ENCODE results near the gene SCNM1.
A peak's percentile ranks its signal among the peaks of the same experiment; 100 is the strongest.

The SCNM1 gene

DNA sequence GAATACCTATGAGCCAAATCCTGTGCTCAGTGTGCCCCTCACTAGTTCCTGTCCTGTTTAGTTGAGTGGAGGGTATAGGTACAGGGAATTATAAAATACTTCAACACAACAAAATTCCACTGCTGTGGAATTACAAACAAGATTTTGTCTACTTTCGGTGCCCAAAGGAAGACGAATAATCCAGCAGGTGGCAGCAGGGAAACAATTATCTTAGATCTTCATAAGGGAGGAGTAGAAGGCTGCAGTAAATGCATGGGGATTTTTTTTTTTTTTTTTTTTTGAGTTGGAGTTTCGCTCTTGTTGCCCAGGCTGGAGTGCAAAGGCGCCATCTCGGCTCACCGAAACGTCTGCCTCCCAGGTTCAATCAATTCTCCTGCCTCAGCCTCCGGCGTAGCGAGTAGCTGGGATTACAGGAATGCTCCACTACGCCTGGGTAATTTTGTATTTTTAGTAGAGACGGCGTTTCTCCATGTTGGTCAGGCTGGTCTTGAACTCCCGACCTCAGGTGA, 30.4 kb downstream of the SCNM1 start (continued):
- TF ChIP-seq ZNF660 (tag by site-specific recombination; IDR thresholded peaks at IDR 0.05) (peak; percentile 82; the same call in 1 of the 2 replicates), KLF10 (tag by site-specific recombination; IDR thresholded peaks at IDR 0.05) (0 out of 2 replicates have a peak, but pooled peaks have one; percentile 35), ZFHX2 (tag by site-specific recombination; conservative IDR thresholded peaks at IDR 0.05) (0 out of 2 replicates have a peak, but pooled peaks have one; percentile 11), ZNF747 (tag by site-specific recombination; IDR thresholded peaks at IDR 0.05) (no peak), MZF1 (tag by site-specific recombination; IDR thresholded peaks at IDR 0.05; ENCODE audit: borderline replicate concordance) (peak; percentile 58), ZNF2 (tag by site-specific recombination; IDR thresholded peaks at IDR 0.05) (peak; percentile 57; the same call in 1 of the 2 replicates), ZNF629 (tag by site-specific recombination; IDR thresholded peaks at IDR 0.05) (peak; percentile 41; the same call in 1 of the 2 replicates), ZNF610 (tag by site-specific recombination; IDR thresholded peaks at IDR 0.05; ENCODE audit: borderline replicate concordance) (no peak), ZNF677 (tag by site-specific recombination; IDR thresholded peaks at IDR 0.05) (no peak), ZNF600 (tag by site-specific recombination; IDR thresholded peaks at IDR 0.05) (peak; percentile 83), GLI2 (tag by site-specific recombination; IDR thresholded peaks at IDR 0.05; ENCODE audit: borderline replicate concordance, low read depth) (no peak), ZNF76 (tag by site-specific recombination; IDR thresholded peaks at IDR 0.05; ENCODE audit: borderline replicate concordance, low read depth) (no peak), ZFP69B (tag by site-specific recombination; IDR thresholded peaks at IDR 0.05) (no peak), ZBTB8A (tag by site-specific recombination; IDR thresholded peaks at IDR 0.05) (0 out of 2 replicates have a peak, but pooled peaks have one; percentile 32), ZBTB17 (tag by site-specific recombination; IDR thresholded peaks at IDR 0.05) (peak; percentile 78)
- TF ChIP-seq, protein P1, sequence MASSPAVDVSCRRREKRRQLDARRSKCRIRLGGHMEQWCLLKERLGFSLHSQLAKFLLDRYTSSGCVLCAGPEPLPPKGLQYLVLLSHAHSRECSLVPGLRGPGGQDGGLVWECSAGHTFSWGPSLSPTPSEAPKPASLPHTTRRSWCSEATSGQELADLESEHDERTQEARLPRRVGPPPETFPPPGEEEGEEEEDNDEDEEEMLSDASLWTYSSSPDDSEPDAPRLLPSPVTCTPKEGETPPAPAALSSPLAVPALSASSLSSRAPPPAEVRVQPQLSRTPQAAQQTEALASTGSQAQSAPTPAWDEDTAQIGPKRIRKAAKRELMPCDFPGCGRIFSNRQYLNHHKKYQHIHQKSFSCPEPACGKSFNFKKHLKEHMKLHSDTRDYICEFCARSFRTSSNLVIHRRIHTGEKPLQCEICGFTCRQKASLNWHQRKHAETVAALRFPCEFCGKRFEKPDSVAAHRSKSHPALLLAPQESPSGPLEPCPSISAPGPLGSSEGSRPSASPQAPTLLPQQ (tag by site-specific recombination; IDR thresholded peaks at IDR 0.05), result peak; percentile 6; the same call in 1 of the 2 replicates
- TF ChIP-seq, protein P2, sequence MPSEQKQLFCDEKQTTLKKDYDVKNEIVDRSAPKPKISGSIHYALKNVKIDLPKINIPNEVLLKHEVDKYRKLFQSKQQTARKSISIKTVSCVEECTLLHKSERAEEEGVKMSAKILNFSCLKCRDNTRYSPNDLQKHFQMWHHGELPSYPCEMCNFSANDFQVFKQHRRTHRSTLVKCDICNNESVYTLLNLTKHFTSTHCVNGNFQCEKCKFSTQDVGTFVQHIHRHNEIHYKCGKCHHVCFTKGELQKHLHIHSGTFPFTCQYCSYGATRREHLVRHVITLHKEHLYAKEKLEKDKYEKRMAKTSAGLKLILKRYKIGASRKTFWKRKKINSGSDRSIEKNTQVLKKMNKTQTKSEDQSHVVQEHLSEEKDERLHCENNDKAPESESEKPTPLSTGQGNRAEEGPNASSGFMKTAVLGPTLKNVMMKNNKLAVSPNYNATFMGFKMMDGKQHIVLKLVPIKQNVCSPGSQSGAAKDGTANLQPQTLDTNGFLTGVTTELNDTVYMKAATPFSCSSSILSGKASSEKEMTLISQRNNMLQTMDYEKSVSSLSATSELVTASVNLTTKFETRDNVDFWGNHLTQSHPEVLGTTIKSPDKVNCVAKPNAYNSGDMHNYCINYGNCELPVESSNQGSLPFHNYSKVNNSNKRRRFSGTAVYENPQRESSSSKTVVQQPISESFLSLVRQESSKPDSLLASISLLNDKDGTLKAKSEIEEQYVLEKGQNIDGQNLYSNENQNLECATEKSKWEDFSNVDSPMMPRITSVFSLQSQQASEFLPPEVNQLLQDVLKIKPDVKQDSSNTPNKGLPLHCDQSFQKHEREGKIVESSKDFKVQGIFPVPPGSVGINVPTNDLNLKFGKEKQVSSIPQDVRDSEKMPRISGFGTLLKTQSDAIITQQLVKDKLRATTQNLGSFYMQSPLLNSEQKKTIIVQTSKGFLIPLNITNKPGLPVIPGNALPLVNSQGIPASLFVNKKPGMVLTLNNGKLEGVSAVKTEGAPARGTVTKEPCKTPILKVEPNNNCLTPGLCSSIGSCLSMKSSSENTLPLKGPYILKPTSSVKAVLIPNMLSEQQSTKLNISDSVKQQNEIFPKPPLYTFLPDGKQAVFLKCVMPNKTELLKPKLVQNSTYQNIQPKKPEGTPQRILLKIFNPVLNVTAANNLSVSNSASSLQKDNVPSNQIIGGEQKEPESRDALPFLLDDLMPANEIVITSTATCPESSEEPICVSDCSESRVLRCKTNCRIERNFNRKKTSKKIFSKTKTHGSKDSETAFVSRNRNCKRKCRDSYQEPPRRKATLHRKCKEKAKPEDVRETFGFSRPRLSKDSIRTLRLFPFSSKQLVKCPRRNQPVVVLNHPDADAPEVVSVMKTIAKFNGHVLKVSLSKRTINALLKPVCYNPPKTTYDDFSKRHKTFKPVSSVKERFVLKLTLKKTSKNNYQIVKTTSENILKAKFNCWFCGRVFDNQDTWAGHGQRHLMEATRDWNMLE (tag by site-specific recombination; conservative IDR thresholded peaks at IDR 0.05; ENCODE audit: low read depth), result 0 out of 2 replicates have a peak, but pooled peaks have one; percentile 3
- TF ChIP-seq, protein P3, sequence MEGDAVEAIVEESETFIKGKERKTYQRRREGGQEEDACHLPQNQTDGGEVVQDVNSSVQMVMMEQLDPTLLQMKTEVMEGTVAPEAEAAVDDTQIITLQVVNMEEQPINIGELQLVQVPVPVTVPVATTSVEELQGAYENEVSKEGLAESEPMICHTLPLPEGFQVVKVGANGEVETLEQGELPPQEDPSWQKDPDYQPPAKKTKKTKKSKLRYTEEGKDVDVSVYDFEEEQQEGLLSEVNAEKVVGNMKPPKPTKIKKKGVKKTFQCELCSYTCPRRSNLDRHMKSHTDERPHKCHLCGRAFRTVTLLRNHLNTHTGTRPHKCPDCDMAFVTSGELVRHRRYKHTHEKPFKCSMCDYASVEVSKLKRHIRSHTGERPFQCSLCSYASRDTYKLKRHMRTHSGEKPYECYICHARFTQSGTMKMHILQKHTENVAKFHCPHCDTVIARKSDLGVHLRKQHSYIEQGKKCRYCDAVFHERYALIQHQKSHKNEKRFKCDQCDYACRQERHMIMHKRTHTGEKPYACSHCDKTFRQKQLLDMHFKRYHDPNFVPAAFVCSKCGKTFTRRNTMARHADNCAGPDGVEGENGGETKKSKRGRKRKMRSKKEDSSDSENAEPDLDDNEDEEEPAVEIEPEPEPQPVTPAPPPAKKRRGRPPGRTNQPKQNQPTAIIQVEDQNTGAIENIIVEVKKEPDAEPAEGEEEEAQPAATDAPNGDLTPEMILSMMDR (tag by site-specific recombination; IDR thresholded peaks at IDR 0.05), result peak; percentile 68; the same call in 1 of the 2 replicates

DNA sequence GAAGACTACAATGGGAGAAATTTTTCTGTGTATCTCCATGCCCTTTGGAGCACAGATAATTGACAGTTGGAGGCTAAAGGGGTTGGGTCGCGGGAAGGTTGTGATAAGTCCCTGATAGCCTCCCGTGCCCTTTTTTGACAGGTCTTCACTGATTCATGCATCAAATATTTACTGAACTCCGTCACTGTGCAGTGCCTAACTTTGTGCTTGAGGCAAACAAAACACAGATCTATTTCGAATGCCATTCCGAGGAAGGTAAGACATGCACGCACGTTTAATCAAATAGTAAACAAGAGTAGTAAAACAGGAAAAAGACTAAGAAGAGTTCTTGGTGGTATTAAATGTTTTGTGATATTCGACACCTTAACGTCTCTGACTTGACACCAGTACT, 31.9 kb downstream of the SCNM1 start:
- ChIA-PET CTCF (interaction anchor here (3.8 kb wide), 1 partner anchor 143 kb away, joined by 24 read pairs; no protein-coding TSS in a partner anchor), POLR2A (interaction anchor here (1.2 to 2.2 kb wide), 2 partner anchors 57 to 84 kb away, joined by 4 to 9 read pairs; partner anchors contain the start of genes PSMD4 and ZNF687)
- Histone ChIP-seq H3K9me3 (ENCODE audit: control insufficient read depth, insufficient read depth, low read depth, low read length) (no peaks in the 10 kb centered on the region), H3K27ac (ENCODE audit: extremely low read depth, low read depth, low read length) (peak overlapping the region; percentile 28), H3K4me1 (ENCODE audit: control insufficient read depth, insufficient read depth, low read length) (peaks cover 7% of the 10 kb centered on the region), H3K36me3 (ENCODE audit: control insufficient read depth in 2 of 2, insufficient read depth in 1 of 2, low read length in 2 of 2) (peaks cover 8 to 13% of the 10 kb centered on the region in 2 experiments; a peak in 2 of 3 replicates), H3K4me3 (ENCODE audit: low read depth, low read length) (peak overlapping the region; percentile 94)
- TF ChIP-seq ZNF354C (tag by site-specific recombination; IDR thresholded peaks at IDR 0.05; ENCODE audit: borderline replicate concordance, low read depth) (no peak), ZNF132 (tag by site-specific recombination; IDR thresholded peaks at IDR 0.05; ENCODE audit: borderline replicate concordance) (no peak), ZFP37 (tag by site-specific recombination; IDR thresholded peaks at IDR 0.05) (no peak), ZNF571 (tag by site-specific recombination; IDR thresholded peaks at IDR 0.05) (no peak), ZNF335 (tag by site-specific recombination; conservative IDR thresholded peaks at IDR 0.05) (no peak), ZNF600 (tag by site-specific recombination; IDR thresholded peaks at IDR 0.05) (no peak), ZNF391 (tag by site-specific recombination; IDR thresholded peaks at IDR 0.05; ENCODE audit: borderline replicate concordance, low read depth) (no peak), ZNF529 (tag by site-specific recombination; IDR thresholded peaks at IDR 0.05; ENCODE audit: insufficient replicate concordance) (no peak)
- TF ChIP-seq, protein P4, sequence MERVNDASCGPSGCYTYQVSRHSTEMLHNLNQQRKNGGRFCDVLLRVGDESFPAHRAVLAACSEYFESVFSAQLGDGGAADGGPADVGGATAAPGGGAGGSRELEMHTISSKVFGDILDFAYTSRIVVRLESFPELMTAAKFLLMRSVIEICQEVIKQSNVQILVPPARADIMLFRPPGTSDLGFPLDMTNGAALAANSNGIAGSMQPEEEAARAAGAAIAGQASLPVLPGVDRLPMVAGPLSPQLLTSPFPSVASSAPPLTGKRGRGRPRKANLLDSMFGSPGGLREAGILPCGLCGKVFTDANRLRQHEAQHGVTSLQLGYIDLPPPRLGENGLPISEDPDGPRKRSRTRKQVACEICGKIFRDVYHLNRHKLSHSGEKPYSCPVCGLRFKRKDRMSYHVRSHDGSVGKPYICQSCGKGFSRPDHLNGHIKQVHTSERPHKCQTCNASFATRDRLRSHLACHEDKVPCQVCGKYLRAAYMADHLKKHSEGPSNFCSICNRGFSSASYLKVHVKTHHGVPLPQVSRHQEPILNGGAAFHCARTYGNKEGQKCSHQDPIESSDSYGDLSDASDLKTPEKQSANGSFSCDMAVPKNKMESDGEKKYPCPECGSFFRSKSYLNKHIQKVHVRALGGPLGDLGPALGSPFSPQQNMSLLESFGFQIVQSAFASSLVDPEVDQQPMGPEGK (tag by site-specific recombination; IDR thresholded peaks at IDR 0.05), result no peak

All from HEK293 (cell line).